Dedifferentiated amniotic fluid mesenchymal stem cell (primary cell): Measurements from ENCODE around the gene ECEL1.

Experiments
- DNase-seq: peaks from one replicate; pipeline ENCODE4 v3.0.0-alpha.2; 2016; ENCODE audit errors: extremely low spot score

The ECEL1 gene

GRCh38 chr2:232498452-232498851, 10.8 kb upstream of the ECEL1 start:
- DNase-seq = no peak

GRCh38 chr2:232497348-232497747, 9.7 kb upstream of the ECEL1 start:
- no peak for DNase-seq

- no peak for DNase-seq
These were observed 9.1 kb upstream of the ECEL1 start for GRCh38 chr2:232496501-232497270.

- no peak for DNase-seq
These were observed 7.7 kb upstream of the ECEL1 start for GRCh38 chr2:232495292-232495691.

GRCh38 chr2:232494542-232494941, 6.9 kb upstream of the ECEL1 start:
- DNase-seq = no peak

- no peak for DNase-seq
These were observed 6.3 kb upstream of the ECEL1 start for GRCh38 chr2:232493701-232494474.

- DNase-seq = no peak
These were observed 5.5 kb upstream of the ECEL1 start for GRCh38 chr2:232492963-232493700.

- no peak for DNase-seq
These were observed 4.7 kb upstream of the ECEL1 start for GRCh38 chr2:232492236-232492848.

- no peak for DNase-seq
These were observed 3.6 kb upstream of the ECEL1 start for GRCh38 chr2:232491139-232491780.

GRCh38 chr2:232490221-232491138, 2.8 kb upstream of the ECEL1 start:
- DNase-seq = no peak

GRCh38 chr2:232489516-232490220, 2.0 kb upstream of the ECEL1 start:
- no peak for DNase-seq

GRCh38 chr2:232488721-232489300, 1.2 kb upstream of the ECEL1 start:
- DNase-seq = no peak

GRCh38 chr2:232488097-232488711, 570 bp upstream of the ECEL1 start:
- no peak for DNase-seq

GRCh38 chr2:232486558-232487384, 863 bp downstream of the ECEL1 start:
- no peak for DNase-seq

- no peak for DNase-seq
These were observed 1.7 kb downstream of the ECEL1 start for GRCh38 chr2:232485757-232486557.

GRCh38 chr2:232485348-232485756, 2.3 kb downstream of the ECEL1 start:
- DNase-seq = no peak

- DNase-seq = no peak
These were observed 2.8 kb downstream of the ECEL1 start for GRCh38 chr2:232484628-232485347.
